Panc1 (cell line): ENCODE measurements around the gene BCO1. TPM values are rescaled to one million over a fixed set of nuclear protein-coding genes. Genes with fewer than 3 reads are reported as not detected.

ENCODE experiments used
- ATAC-seq: fragments of 200-7000 bp; cut with Tn5 transposase; 2 replicates; pipeline ENCODE4 v1.9.1; 2020; ENCODE audit warnings: mild to moderate bottlenecking, moderate library complexity
- BruUV-seq: library from RNA; stranded (reverse); fragments of 400-500 nt; replicated peaks from 2 replicates; lab custom pipeline; 2021; lab: Mats Ljungman, UMichigan
- CTCF ChIA-PET: fragments of 300-600 bp; sonication (Branson Sonifier 250); formaldehyde crosslinking; loops from one replicate; lab custom pipeline; 2022; ENCODE audit warnings: antibody characterized with exemption; lab: Charles Lee
- POLR2A ChIA-PET: fragments of 300-600 bp; sonication (Branson Sonifier 250); formaldehyde crosslinking; loops from one replicate; lab custom pipeline; 2022; ENCODE audit warnings: antibody characterized with exemption; lab: Charles Lee
- DNase-seq: peaks from one replicate; pipeline ENCODE4 v3.0.0-alpha.2; 2010; ENCODE audit warnings: low read depth, low spot score
- H3K27ac ChIP-seq: 2 replicates; pipeline ENCODE4 v1.5.1; 2011; ENCODE audit warnings: mild to moderate bottlenecking, low read length, inconsistent platforms
- H3K27me3 ChIP-seq: fragments of 200-500 bp; sonication (Bioruptor generic); 2 replicates; pipeline ENCODE4 v1.6.0; 2014; ENCODE audit warnings: low read length, inconsistent platforms; ENCODE audit not compliant: control insufficient read depth, insufficient read depth
- H3K36me3 ChIP-seq: fragments of 200-500 bp; sonication (Bioruptor generic); 2 replicates; pipeline ENCODE4 v1.5.1; 2014; ENCODE audit warnings: inconsistent platforms, mild to moderate bottlenecking, low read length, moderate library complexity; ENCODE audit not compliant: control insufficient read depth, insufficient read depth
- H3K4me1 ChIP-seq: 2 replicates; pipeline ENCODE4 v1.5.1; 2011; ENCODE audit warnings: inconsistent platforms, mild to moderate bottlenecking, low read length, moderate library complexity; ENCODE audit not compliant: control insufficient read depth, insufficient read depth
- H3K4me3 ChIP-seq, 2 experiments: 2 replicates each; pipeline ENCODE4 v1.5.1; 2011 to 2012; ENCODE audit warnings: low read depth in 2 of 2, low read length in 2 of 2, mild to moderate bottlenecking in 2 of 2, inconsistent platforms in 1 of 2, moderate library complexity in 1 of 2
- H3K9me3 ChIP-seq: fragments of 200-500 bp; sonication (Bioruptor generic); 2 replicates; pipeline ENCODE4 v1.5.1; 2014; ENCODE audit warnings: low read depth, mild to moderate bottlenecking, inconsistent platforms, low read length, moderate library complexity; ENCODE audit not compliant: control insufficient read depth, insufficient read depth
- CTCF ChIP-seq: fragments of 450-650 bp; IDR thresholded peaks from 2 replicates; pipeline ENCODE4 v1.5.1; 2017; ENCODE audit warnings: mild to moderate bottlenecking
- POLR2AphosphoS5 ChIP-seq: IDR thresholded peaks from 2 replicates; pipeline ENCODE4 v1.6.1; 2012; ENCODE audit warnings: mild to moderate bottlenecking, low read depth, low read length, moderate library complexity
- REST ChIP-seq, 2 experiments: IDR thresholded peaks; 2 replicates each; pipeline ENCODE4 v1.6.1; 2011 to 2012; ENCODE audit warnings: low read depth in 2 of 2, control low read depth in 1 of 2, low read length in 1 of 2, mild to moderate bottlenecking in 1 of 2, moderate library complexity in 1 of 2; ENCODE audit not compliant: insufficient read depth in 1 of 2
- SIN3A ChIP-seq: IDR thresholded peaks from 2 replicates; pipeline ENCODE4 v1.6.1; 2012; ENCODE audit warnings: low read depth, mild to moderate bottlenecking, low read length, moderate library complexity, borderline replicate concordance; ENCODE audit not compliant: insufficient read depth
- TCF7L2 ChIP-seq: IDR thresholded peaks from 2 replicates; pipeline ENCODE4 v1.6.1; 2011; ENCODE audit warnings: mild to moderate bottlenecking, low read depth, low read length, inconsistent platforms
- in situ Hi-C: cut with HindIII; loops from 2 replicates; pipeline ENCODE4 v1.10.0; 2016; ENCODE audit warnings: low sequenced_read_pairs, low pct_unique_long_range_greater_than_20kb
- intact Hi-C: fragments of 100-400 bp; cut with micrococcal nuclease; formaldehyde crosslinking; loops from one replicate; pipeline ENCODE4 v1.10.0; 2022; ENCODE audit not compliant: unreplicated experiment
- total RNA-seq: library from RNA; stranded (reverse); gene quantifications from one replicate; pipeline ENCODE4 v1.2.1, GENCODE V29; 2021; ENCODE audit not compliant: unreplicated experiment

Gene BCO1
- total RNA-seq, 1 experiment from 2014 or later = not detected

GRCh38 chr16:81286190-81286589 is 47.7 kb downstream of the BCO1 start:
- DNase-seq = no peak
- no peaks in the 10 kb centered on the region for H3K27me3 ChIP-seq
- intact Hi-C loops (no loop called here), in situ Hi-C loops (no loop called here)
- no peaks in the 10 kb centered on the region for H3K36me3 ChIP-seq
- no peak overlapping the region for H3K4me3 ChIP-seq
- TF ChIP-seq TCF7L2 (no peak), CTCF (no peak), POLR2AphosphoS5 (no peak), REST (IDR thresholded peaks at IDR 0.05; ENCODE audit: insufficient read depth in 1 of 2, low read depth in 2 of 2, low read length in 1 of 2) (no peak), SIN3A (no peak)
- ChIA-PET CTCF (no interaction called here), POLR2A (no interaction called here)
- no peak for ATAC-seq
- H3K9me3 ChIP-seq = no peaks in the 10 kb centered on the region
- no peaks in the 10 kb centered on the region for H3K4me1 ChIP-seq
- H3K27ac ChIP-seq = no peak overlapping the region
- BruUV-seq = no TSS peak

- Histone ChIP-seq H3K27ac (no peak overlapping the region), H3K9me3 (no peaks in the 10 kb centered on the region), H3K36me3 (no peaks in the 10 kb centered on the region), H3K27me3 (no peaks in the 10 kb centered on the region), H3K4me3 (no peak overlapping the region), H3K4me1 (no peaks in the 10 kb centered on the region)
- POLR2A ChIA-PET = no interaction called here
- ATAC-seq (no peak), DNase-seq (no peak)
- BruUV-seq = no TSS peak
- intact Hi-C loops = no loop called here
- CTCF ChIA-PET = no interaction called here
- in situ Hi-C loops = no loop called here
- TF ChIP-seq TCF7L2 (no peak), SIN3A (no peak), POLR2AphosphoS5 (no peak), CTCF (no peak), REST (IDR thresholded peaks at IDR 0.05; ENCODE audit: insufficient read depth in 1 of 2, low read depth in 2 of 2, low read length in 1 of 2) (no peak)
These were observed 52.6 kb downstream of the BCO1 start for GRCh38 chr16:81291117-81291516.
